ENCODE measurements around the gene EEF2KMT. TPM values are rescaled to one million over a fixed set of nuclear protein-coding genes. Genes with fewer than 3 reads are reported as not detected.
"Not testable (repeated sequence)": the region's sequence is repeated elsewhere in the genome, so short reads cannot be mapped to it uniquely, and the experiment has no call there.

EEF2KMT gene
- total and polyA plus RNA-seq, 2 of the 8 experiments (the other 6 are each of a cell fraction or from before 2014, with no cell fraction given): 35.8 to 37.0 TPM

DNA sequence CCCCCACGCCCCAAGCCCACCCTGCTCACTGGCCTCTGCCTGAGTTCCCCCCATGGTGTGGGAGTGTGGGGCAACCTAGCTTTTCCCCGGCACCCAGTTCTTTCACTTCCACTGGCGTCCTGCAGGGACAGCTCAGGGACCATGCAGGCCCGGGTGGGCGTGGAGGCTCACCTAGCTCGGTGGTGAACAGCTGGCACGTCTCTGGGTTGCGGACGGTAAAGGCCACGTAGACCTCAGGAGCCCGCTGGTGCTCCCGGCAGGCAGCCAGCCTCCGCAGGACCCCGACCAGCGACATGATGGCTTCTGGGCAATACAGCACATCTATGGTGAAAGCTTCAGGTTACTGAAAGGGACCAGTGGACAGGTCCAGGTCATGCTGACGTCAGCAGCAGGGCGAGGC is 8.7 kb downstream of the EEF2KMT start:
- not testable (repeated sequence) for H3K4me2 ChIP-seq (ENCODE audit: insufficient read depth in 1 of 2, low read depth in 2 of 2, low read length in 2 of 2); H3K14ac ChIP-seq (ENCODE audit: insufficient read length); DNase-seq (ENCODE audit: low read depth in 1 of 2, low spot score in 2 of 2); H3K23ac ChIP-seq (ENCODE audit: insufficient read length); H2BK12ac ChIP-seq (ENCODE audit: low read depth, low read length); H3K23me2 ChIP-seq (ENCODE audit: low read depth, low read length); H2BK120ac ChIP-seq (replicated peaks; ENCODE audit: low read depth, low read length); H3K4me3 ChIP-seq (ENCODE audit: extremely low read depth in 1 of 4, insufficient read depth in 2 of 4, low read depth in 3 of 4, low read length in 4 of 4); H4K5ac ChIP-seq (ENCODE audit: insufficient read length, low read depth, low read length); H3K79me1 ChIP-seq (ENCODE audit: low read depth, low read length); H4K20me1 ChIP-seq (replicated peaks in 1 of 2; ENCODE audit: control insufficient read depth in 1 of 2, insufficient read depth in 2 of 2, low read length in 2 of 2); H2AK5ac ChIP-seq (ENCODE audit: low read depth, low read length); H2BK5ac ChIP-seq (ENCODE audit: low read depth, low read length); H4K91ac ChIP-seq (replicated peaks; ENCODE audit: insufficient read length, low read length); H3K4ac ChIP-seq (replicated peaks; ENCODE audit: insufficient read length, low read depth, low read length); H2AFZ ChIP-seq (ENCODE audit: low read length); H3K56ac ChIP-seq (replicated peaks; ENCODE audit: insufficient read length, low read depth, low read length); H2BK20ac ChIP-seq (ENCODE audit: low read length); H3K27ac ChIP-seq (ENCODE audit: low read depth, low read length); H3K9ac ChIP-seq (replicated peaks in 1 of 4; ENCODE audit: extremely low read depth in 1 of 4, low read depth in 3 of 4, low read length in 3 of 4); H3K4me1 ChIP-seq (replicated peaks in 1 of 4; ENCODE audit: control insufficient read depth in 3 of 4, insufficient read depth in 4 of 4, low read length in 3 of 4); H3K9me3 ChIP-seq (ENCODE audit: insufficient read depth in 2 of 2, low read depth in 1 of 2, low read length in 1 of 2); H3K18ac ChIP-seq (ENCODE audit: extremely low read depth, low read length); FAIRE-seq; H2BK15ac ChIP-seq (ENCODE audit: low read length); H3K79me2 ChIP-seq (ENCODE audit: control insufficient read depth in 1 of 2, insufficient read depth in 2 of 2, low read length in 2 of 2); H3K27me3 ChIP-seq (replicated peaks in 1 of 4; ENCODE audit: control insufficient read depth in 3 of 4, extremely low read depth in 1 of 4, insufficient read depth in 3 of 4, low read length in 3 of 4); H4K8ac ChIP-seq (ENCODE audit: extremely low read depth, insufficient read depth, low read length)
- ChIA-PET POLR2A (ENCODE audit: partially characterized antibody) (interaction anchor here (0.8 to 1.9 kb wide), 7 partner anchors 9 to 83 kb away, joined by 3 to 6 read pairs (median 3); no protein-coding TSS in a partner anchor), CTCF (ENCODE audit: partially characterized antibody) (interaction anchor here (1.3 to 27.9 kb wide), 3 partner anchors 14 to 64 kb away, joined by 3 to 625 read pairs (median 20); partner anchors contain the start of gene C16orf89)
- H3K36me3 ChIP-seq (ENCODE audit: control insufficient read depth in 2 of 4, insufficient read depth in 4 of 4, low read length in 3 of 4): peaks cover 4 to 28% (median 5%) of the 10 kb centered on the region in 4 experiments; a peak in 5 of 8 replicates
- 92% methylated on average over 16 of the region's 17 CpGs; no CpG with 5 or more reads in 1 of the 2 experiments for WGBS, 2 experiments (ENCODE audit: extremely low coverage in 1 of 2, insufficient coverage in 1 of 2, insufficient read length in 1 of 2, insufficient replicate concordance in 2 of 2, low coverage in 1 of 2, low lambda C conversion rate in 2 of 2, missing lambda C conversion rate in 1 of 2)

Measured in H1 (cell line).